ENCODE results near the gene PCK1. TPM values are rescaled to one million over a fixed set of nuclear protein-coding genes. Genes with fewer than 3 reads are reported as not detected.

PCK1 gene
- total and polyA plus RNA-seq, 8 donors: 0.12 to 311 (median 0.67) TPM

DNA sequence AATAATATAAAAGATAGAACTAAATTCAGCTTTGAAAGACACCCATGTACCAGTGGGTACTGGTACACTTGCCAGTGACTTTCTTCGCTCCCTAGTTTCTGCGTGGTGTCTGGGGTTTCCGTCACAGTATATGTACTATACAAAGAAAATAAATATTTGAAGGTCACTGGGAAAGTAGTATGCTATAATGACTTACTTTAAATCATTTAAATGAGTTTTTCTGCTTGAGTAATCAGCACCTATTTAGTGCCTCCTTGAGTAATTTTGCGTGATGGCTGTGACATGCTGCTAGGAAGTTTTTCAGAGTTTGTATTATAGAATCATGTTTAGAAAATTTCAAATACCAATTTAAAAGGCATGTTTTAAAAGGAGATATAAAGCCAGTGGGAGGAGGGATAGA, 32.8 kb upstream of the PCK1 start:
- Histone ChIP-seq H3K4me3 (no peak overlapping the region), H3K27me3 (no peaks in the 10 kb centered on the region), H3K4me1 (peaks cover 5 to 34% (median 13%) of the 10 kb centered on the region in 4 donors), H3K36me3 (no peaks in the 10 kb centered on the region), H3K27ac (no peak overlapping the region), H3K9me3 (no peaks in the 10 kb centered on the region)
- TF ChIP-seq, protein P1, sequence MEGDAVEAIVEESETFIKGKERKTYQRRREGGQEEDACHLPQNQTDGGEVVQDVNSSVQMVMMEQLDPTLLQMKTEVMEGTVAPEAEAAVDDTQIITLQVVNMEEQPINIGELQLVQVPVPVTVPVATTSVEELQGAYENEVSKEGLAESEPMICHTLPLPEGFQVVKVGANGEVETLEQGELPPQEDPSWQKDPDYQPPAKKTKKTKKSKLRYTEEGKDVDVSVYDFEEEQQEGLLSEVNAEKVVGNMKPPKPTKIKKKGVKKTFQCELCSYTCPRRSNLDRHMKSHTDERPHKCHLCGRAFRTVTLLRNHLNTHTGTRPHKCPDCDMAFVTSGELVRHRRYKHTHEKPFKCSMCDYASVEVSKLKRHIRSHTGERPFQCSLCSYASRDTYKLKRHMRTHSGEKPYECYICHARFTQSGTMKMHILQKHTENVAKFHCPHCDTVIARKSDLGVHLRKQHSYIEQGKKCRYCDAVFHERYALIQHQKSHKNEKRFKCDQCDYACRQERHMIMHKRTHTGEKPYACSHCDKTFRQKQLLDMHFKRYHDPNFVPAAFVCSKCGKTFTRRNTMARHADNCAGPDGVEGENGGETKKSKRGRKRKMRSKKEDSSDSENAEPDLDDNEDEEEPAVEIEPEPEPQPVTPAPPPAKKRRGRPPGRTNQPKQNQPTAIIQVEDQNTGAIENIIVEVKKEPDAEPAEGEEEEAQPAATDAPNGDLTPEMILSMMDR (IDR thresholded peaks at IDR 0.05): no peak
- no peak for TF ChIP-seq POLR2A (IDR thresholded peaks at IDR 0.05)
- no peak for TF ChIP-seq POLR2AphosphoS5 (IDR thresholded peaks at IDR 0.05)
- no peak for TF ChIP-seq EP300 (IDR thresholded peaks at IDR 0.05)
- intact Hi-C loops (cut with DNase I; ENCODE audit: low total_unique reads): no loop called here
- DNase-seq: no peak
- WGBS, 5 donors: 37 to 65% (median 54%) methylated on average over 4 of the region's 4 CpGs

DNA sequence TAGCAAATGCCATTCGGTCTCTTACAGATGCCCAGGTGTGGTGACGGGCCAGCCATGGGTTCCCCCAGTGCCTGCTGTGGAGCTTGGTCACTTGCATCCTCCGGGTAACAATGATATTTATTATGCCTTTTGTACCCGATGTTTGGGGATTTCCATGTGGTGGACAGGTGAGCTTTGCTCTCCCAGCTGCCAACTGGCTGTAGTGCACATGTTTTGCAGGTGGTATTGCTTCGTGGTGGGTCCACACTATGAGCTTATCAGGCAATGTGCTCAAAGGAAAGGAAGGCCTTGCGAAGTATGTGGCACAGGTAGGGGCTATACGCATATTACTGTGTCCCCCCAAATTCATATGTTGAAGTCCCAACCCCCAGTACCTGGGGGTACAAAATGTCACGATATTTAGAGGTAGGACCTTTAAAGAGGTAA, 31.7 kb upstream of the PCK1 start:
- Histone ChIP-seq H3K4me1 (peaks cover 5 to 34% (median 13%) of the 10 kb centered on the region in 4 donors), H3K27me3 (no peaks in the 10 kb centered on the region), H3K27ac (no peak overlapping the region), H3K36me3 (no peaks in the 10 kb centered on the region), H3K9me3 (no peaks in the 10 kb centered on the region), H3K4me3 (no peak overlapping the region)
- intact Hi-C loops (cut with DNase I; ENCODE audit: low total_unique reads): no loop called here
- DNase-seq: no peak
- WGBS, 5 donors: 86 to 97% (median 89%) methylated on average over 8 of the region's 8 CpGs
- no peak for TF ChIP-seq POLR2AphosphoS5 (IDR thresholded peaks at IDR 0.05)
- TF ChIP-seq, protein P1 (IDR thresholded peaks at IDR 0.05): no peak

DNA sequence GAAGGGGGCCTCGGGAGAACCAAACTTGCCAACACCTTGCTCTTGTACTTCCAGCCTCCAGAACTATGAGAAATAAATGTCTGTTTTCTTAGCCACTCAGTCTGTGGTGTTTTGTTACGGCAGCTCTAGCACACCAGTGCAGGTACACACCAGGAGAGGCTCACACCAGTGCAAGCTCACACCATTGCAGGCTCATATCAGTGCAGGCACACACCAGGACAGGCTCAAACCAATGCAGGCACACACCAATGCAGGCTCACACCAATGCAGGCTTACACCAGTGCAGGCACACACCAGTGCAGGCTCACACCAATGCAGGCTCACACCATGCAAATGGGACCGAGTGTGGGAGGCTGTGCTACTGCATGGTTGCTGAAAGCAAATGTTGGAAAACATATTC, 31.1 kb upstream of the PCK1 start:
- 78 to 94% (median 91%) methylated on average over 2 to 3 of the region's 3 CpGs for WGBS, 5 donors
- no peaks in the 10 kb centered on the region for H3K27me3 ChIP-seq
- peaks cover 5 to 34% (median 13%) of the 10 kb centered on the region in 4 donors for H3K4me1 ChIP-seq
- no peaks in the 10 kb centered on the region for H3K36me3 ChIP-seq
- no peak overlapping the region for H3K27ac ChIP-seq
- no peak for DNase-seq
- intact Hi-C loops (cut with DNase I; ENCODE audit: low total_unique reads): no loop called here
- TF ChIP-seq POLR2A (IDR thresholded peaks at IDR 0.05): no peak
- TF ChIP-seq, protein P1 (IDR thresholded peaks at IDR 0.05): no peak
- no peaks in the 10 kb centered on the region for H3K9me3 ChIP-seq
- H3K4me3 ChIP-seq: no peak overlapping the region

DNA sequence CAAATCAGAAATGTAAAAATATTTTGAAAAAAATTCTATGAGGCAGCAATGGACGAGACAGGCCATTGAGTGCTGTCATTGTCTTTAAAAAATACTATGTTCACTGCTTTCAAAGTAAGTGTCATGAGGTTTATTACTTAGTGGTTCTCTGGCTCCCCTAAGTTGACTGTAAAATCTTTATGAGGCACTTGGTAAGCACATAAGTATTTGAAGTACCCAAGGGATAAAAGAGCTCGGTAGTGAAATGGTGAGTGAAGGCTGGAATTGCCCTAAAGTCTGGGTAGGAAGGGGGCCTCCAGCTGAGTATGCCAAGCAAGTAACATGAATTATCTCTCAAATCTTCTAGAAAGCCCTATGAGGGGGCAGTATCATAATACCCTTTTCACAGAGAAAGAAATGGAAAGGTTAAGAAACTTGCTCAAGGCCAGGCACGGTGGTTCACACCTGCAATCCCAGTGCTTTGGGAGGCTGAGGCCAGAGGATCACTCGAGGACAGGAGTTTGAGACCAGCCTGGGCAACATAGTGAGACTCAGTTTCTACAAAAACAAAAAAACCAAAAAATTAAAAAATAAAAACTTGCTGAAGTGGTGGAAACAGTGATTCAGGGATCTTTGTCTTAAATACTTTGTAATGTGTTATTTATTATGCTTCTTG, 30.5 kb upstream of the PCK1 start:
- Histone ChIP-seq H3K36me3 (no peaks in the 10 kb centered on the region), H3K27me3 (no peaks in the 10 kb centered on the region), H3K4me3 (no peak overlapping the region), H3K4me1 (peaks cover 5 to 34% (median 13%) of the 10 kb centered on the region in 4 donors), H3K27ac (no peak overlapping the region), H3K9me3 (no peaks in the 10 kb centered on the region)
- WGBS, 5 donors: 86 to 91% (median 87%) methylated on average over 4 of the region's 4 CpGs
- intact Hi-C loops (cut with DNase I; ENCODE audit: low total_unique reads): no loop called here
- DNase-seq: no peak
- TF ChIP-seq POLR2AphosphoS5 (IDR thresholded peaks at IDR 0.05) (no peak), EP300 (IDR thresholded peaks at IDR 0.05) (no peak), POLR2A (IDR thresholded peaks at IDR 0.05) (no peak)
- TF ChIP-seq, protein P1 (IDR thresholded peaks at IDR 0.05): no peak

All from stomach (tissue), 9 donors.